DMS53 treated with DMSO at 0.1 percent for 48 hours (cell line): ENCODE data around the gene SUCLA2.
"Not testable (repeated sequence)": the region's sequence is repeated elsewhere in the genome, so short reads cannot be mapped to it uniquely, and the experiment has no call there.

Experiments used
- DNase-seq: peaks from one replicate; lab custom pipeline; 2025; ENCODE audit not compliant: unreplicated experiment; lab: John Stamatoyannopoulos, UW

Gene SUCLA2

GRCh38 chr13:47997384-47997783 lies 3.7 kb downstream of the SUCLA2 start:
- DNase-seq = no peak

- DNase-seq = no peak
Observed at GRCh38 chr13:47991859-47992258, 9.2 kb downstream of the SUCLA2 start.

DNA sequence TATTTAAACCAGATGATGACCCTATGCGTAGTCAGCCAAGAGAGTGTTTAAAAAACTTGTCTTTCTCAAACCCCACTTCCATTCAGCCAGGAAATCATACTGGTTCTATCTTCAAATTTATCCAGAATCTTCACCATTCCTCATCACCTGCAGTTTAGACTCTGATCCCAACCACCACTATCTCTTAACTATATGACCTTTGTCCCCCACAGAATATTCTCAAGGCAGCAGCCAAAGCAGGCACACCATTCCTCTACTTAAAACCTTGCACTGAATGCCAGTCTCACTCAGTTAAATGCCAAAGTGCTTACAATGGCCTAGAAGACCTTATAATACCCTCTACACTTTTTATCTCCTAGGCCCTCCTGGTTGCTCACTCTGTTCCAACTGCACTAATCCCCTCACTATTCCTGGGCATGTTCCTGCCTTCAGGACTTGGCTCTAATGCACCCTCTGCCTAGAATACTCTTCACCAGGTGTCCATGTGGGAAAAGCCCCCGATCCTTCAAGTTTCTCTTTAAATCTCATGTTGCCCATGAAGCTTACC lies 10.1 kb downstream of the SUCLA2 start:
- no peak for DNase-seq

GRCh38 chr13:47990427-47990826 lies 10.6 kb downstream of the SUCLA2 start:
- no peak for DNase-seq

GRCh38 chr13:47983070-47983469 lies 18.0 kb downstream of the SUCLA2 start:
- DNase-seq = no peak

GRCh38 chr13:47976325-47976724 lies 24.7 kb downstream of the SUCLA2 start:
- no peak for DNase-seq

DNA sequence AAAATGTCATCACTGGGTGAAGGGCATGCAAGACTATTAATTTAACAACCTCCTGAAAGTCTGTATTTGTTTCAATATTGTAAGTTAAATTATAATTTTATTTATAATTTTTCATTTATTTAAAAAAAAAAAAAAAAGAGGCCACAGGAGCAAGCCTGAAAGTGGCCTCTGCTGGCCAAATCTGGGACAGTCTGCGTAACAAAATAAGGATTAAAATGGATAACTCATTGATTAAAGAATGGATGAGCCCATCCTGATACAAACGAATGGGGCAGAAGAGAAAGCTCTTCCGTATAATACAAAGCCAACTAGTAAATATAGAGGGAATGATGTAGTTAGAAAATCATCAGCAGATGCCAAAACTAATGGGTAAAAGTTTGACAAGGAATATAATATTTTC lies 36.2 kb downstream of the SUCLA2 start:
- DNase-seq = no peak

DNA sequence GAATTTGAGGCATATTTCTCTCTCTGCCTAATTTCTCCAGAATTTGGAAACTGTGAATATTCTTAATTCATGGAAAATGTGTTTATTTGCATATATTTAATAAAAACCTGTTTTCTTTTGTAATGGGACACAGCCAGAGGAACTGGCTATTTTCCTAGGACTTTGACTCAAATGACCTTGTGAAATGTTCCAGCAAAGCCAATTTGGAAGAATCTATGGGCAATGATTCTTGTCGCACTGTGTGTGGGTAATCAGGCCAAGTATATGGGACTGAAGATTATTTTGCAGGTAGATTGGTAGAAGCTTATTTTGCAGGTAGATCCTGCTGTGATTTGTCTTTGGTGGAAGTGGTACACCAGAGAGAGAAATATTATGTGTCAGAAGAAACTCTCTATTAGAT lies 38.8 kb downstream of the SUCLA2 start:
- no peak for DNase-seq

GRCh38 chr13:47959468-47960247 lies 41.4 kb downstream of the SUCLA2 start:
- DNase-seq = no peak

GRCh38 chr13:47957073-47957472 lies 44.0 kb downstream of the SUCLA2 start:
- DNase-seq = no peak

DNA sequence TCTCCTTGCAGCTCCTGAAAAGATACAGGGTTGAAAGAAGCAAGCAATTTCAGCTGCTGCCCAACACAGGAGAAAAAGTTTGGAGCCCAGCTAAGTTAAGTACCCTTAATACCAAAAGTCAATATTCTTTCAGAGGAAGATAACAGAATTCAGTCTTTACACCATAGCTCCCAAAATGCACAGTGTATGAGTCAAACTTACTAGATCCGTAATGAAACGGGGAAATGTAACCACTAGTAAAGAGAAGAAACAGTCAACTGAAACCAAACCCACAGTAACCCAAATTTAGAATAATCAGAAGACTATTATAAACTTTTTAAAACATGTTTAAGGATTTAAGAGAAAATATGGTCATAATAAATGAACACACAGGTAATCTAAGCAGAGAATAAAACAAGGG lies 45.2 kb downstream of the SUCLA2 start:
- no peak for DNase-seq

GRCh38 chr13:47949799-47950198 lies 51.3 kb downstream of the SUCLA2 start:
- no peak for DNase-seq

DNA sequence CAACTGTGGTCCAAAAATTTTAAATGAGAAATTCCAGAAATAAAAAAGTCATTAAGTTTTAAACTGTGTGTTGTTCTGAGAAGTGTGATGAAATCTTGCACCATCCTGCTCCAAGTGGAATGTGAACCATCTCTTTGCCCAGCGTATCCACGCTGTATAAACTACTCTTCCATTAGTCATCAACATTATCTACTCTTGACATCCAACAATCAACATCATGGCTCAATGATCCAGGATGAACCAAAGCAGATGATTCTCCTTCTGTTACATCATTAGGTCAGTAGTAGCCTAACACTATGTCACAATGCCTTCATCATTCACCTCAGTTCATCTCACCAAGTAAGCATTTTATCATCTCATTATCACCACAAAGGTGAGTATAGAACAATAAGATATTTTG lies 55.3 kb downstream of the SUCLA2 start:
- peak; percentile 8 for DNase-seq

- DNase-seq = not testable (repeated sequence)
Observed at GRCh38 chr13:47945146-47945545, 55.9 kb downstream of the SUCLA2 start.

GRCh38 chr13:47934371-47934770 lies 66.7 kb downstream of the SUCLA2 start:
- no peak for DNase-seq

GRCh38 chr13:47932950-47933923 lies 67.8 kb downstream of the SUCLA2 start:
- DNase-seq = no peak

- DNase-seq = no peak
Observed at GRCh38 chr13:47930649-47931165, 70.4 kb downstream of the SUCLA2 start.

DNA sequence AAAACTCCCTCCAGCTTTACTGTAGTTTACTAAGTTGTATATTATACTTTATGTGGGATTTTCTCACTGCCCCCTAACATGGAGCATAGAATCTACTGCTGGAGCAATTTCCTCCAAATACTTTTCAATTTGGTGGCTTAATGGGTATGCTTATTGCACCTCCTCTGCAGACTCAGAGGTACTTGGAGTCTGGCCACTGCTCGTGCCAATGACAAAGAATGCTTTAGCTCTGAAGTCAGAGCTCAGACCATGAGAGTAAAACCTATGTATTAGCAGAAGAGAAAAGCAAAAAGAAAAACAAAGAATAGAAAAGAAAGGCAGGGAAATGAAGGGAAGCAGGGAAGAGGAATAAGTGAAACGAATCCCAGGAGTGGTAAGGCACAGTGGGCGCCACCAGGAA lies 71.9 kb downstream of the SUCLA2 start:
- no peak for DNase-seq

DNA sequence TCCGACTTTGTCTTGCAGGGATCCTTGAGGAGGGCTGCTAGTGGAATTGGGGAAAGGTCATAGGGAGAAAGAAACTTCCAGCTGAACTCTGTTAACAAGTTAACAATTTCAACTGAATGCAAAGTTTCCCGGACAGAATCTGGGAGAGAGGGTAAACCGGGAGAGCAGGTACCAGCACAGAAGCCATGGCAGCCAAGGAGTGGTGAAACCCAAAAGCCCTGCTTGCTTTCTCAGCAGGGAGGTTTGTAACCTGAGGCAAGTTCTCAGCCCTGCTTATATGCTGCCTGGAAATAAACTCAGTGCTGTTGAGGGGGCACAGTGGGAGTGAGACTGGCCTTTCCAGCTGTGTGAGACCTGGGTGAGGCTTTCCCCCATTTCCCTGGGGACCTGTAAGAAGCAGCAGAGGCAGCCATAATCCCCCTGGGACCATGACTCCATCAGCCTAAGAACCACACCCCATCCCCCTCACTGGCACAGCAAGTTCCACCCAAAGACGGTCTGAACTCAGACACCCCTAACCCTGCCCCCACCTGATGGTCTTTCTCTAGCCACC lies 84.0 kb downstream of the SUCLA2 start:
- no peak for DNase-seq

- no peak for DNase-seq
Observed at GRCh38 chr13:47908197-47908902, 92.7 kb downstream of the SUCLA2 start.

GRCh38 chr13:47904891-47905290 lies 96.2 kb downstream of the SUCLA2 start:
- no peak for DNase-seq
